ENCODE results near the gene MACO1.

MACO1 gene

GRCh38 chr1:25545767-25546166 lies 115.1 kb downstream of the MACO1 start:
- no peak for DNase-seq (ENCODE audit: low spot score)
- H3K27ac ChIP-seq, result peak overlapping the region; percentile 91 to 92
- no peak overlapping the region for H3K4me3 ChIP-seq
- TF ChIP-seq CTCF (IDR thresholded peaks at IDR 0.05), result no peak

GRCh38 chr1:25546193-25546592 lies 115.5 kb downstream of the MACO1 start:
- DNase-seq (ENCODE audit: low spot score), result no peak
- Histone ChIP-seq H3K27ac (peak overlapping the region in 1 of 2 donors; percentile 91), H3K4me3 (no peak overlapping the region)
- TF ChIP-seq CTCF (IDR thresholded peaks at IDR 0.05), result no peak

GRCh38 chr1:25548601-25549000 lies 117.9 kb downstream of the MACO1 start:
- peak overlapping the region; percentile 76 to 77 for H3K27ac ChIP-seq
- no peak overlapping the region for H3K4me3 ChIP-seq
- no peak for TF ChIP-seq CTCF (IDR thresholded peaks at IDR 0.05)
- no peak for DNase-seq (ENCODE audit: low spot score)

- H3K27ac ChIP-seq, result peak overlapping the region; percentile 76 to 77
- H3K4me3 ChIP-seq, result peak overlapping the region; percentile 0
- DNase-seq (ENCODE audit: low spot score), result no peak
- TF ChIP-seq CTCF (IDR thresholded peaks at IDR 0.05), result no peak
Measured at GRCh38 chr1:25549273-25550154, 118.8 kb downstream of the MACO1 start.
